NOMO-1 treated with dmso at 0.1 percent for 144 hours (cell line): ENCODE data around the gene RBM25.
"Not testable (repeated sequence)": the region's sequence is repeated elsewhere in the genome, so short reads cannot be mapped to it uniquely, and the experiment has no call there.

Source experiments
- DNase-seq: peaks from one replicate; lab custom pipeline; 2025; ENCODE audit not compliant: unreplicated experiment; lab: John Stamatoyannopoulos, UW

Gene RBM25

DNA sequence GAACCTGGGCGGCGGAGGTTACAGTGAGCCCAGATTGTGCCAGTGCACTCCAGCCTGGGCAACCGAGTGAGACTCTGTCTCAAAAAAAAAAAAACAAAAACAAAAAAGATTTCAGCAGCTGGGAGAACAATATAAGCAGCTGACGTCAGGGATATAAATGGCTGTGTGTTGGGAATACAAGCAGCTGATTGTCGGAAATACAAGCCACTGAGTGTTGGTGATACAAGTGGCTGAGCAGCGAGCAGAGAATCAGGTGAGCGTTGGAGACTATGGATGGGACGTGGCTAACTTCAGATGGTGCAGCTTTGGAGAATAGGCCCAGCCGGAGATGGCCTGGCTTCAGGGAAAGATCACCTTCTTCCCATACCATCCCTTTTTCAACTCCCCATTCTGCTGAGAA, 109.9 kb downstream of the RBM25 start:
- no peak for DNase-seq

DNA sequence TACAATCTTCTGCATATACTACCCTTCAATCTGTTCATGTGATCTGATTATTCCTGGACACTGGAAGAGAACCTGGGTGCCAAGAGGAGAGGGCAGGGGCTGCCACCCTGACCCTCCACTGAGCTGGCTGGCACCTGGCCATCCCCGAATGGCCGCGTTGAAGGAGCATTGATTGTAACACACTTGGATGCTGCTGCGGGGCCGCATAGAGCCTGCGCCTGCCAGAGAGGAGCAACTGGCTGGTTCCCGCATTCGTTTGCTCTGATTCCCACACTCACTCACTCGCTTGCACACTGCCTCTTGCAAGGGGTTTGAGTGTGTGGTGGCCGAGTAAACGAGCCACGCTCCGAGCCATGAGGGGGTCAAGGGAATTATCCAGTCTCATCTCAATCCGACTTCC, 110.4 kb downstream of the RBM25 start:
- no peak for DNase-seq

DNA sequence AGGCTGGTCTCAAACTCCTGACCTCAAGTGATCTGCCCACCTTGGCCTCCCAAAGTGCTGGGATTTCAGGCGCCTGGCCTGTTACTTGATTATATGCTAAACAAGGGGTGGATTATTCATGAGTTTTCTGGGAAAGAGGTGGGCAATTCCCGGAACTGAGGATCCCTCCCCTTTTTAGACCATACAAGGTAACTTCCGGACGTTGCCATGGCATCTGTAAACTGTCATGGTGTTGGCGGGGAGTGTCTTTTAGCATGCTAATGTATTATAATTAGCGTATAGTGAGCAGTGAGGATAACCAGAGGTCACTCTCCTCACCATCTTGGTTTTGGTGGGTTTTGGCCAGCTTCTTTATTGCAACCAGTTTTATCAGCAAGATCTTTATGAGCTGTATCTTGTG, 111.5 kb downstream of the RBM25 start:
- DNase-seq, result not testable (repeated sequence)

DNA sequence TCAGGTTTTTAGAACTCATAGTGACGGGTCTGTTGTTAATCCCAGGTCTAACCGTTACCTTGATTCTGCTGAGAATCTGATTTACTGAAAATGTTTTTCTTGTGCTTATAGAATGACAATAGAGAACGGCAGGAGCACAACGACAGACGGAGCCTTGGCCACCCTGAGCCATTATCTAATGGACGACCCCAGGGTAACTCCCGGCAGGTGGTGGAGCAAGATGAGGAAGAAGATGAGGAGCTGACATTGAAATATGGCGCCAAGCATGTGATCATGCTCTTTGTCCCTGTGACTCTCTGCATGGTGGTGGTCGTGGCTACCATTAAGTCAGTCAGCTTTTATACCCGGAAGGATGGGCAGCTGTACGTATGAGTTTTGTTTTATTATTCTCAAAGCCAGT, 112.4 kb downstream of the RBM25 start:
- DNase-seq, result no peak

DNA sequence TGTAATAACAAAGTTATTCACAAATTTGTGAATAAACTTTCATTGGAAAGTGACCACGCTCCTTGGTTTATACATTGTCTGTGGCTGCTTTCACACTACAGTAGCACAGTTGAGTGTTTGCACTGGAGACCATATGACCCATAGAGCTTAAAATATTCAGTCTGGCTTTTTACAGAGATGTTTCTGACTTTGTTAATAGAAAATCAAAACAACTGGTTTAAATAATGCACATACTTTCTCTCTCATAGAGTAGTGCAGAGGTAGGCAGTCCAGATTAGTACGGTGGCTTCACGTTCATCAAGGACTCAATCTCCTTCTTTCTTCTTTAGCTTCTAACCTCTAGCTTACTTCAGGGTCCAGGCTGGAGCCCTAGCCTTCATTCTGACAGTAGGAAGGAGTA, 114.2 kb downstream of the RBM25 start:
- no peak for DNase-seq

DNA sequence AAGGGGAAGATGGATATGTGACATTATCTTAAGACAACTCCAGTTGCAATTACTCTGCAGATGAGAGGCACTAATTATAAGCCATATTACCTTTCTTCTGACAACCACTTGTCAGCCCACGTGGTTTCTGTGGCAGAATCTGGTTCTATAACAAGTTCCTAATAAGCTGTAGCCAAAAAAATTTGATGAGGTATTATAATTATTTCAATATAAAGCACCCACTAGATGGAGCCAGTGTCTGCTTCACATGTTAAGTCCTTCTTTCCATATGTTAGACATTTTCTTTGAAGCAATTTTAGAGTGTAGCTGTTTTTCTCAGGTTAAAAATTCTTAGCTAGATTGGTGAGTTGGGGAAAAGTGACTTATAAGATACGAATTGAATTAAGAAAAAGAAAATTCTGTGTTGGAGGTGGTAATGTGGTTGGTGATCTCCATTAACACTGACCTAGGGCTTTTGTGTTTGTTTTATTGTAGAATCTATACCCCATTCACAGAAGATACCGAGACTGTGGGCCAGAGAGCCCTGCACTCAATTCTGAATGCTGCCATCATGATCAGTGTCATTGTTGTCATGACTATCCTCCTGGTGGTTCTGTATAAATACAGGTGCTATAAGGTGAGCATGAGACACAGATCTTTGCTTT, 114.9 kb downstream of the RBM25 start:
- DNase-seq, result no peak
